HG02973 (cell line): Measurements from ENCODE around the gene TRAK2.
A peak's percentile ranks its signal among the peaks of the same experiment; 100 is the strongest.
"Not testable (repeated sequence)": the region's sequence is repeated elsewhere in the genome, so short reads cannot be mapped to it uniquely, and the experiment has no call there.

Experiments
- ATAC-seq: cut with Tn5 transposase; IDR thresholded peaks from one replicate; pipeline ENCODE4 v1.9.1; 2021; ENCODE audit warnings: moderate library complexity; ENCODE audit not compliant: unreplicated experiment

The TRAK2 gene

GRCh38 chr2:201415149-201415548, 36.1 kb downstream of the TRAK2 start:
- no peak for ATAC-seq

GRCh38 chr2:201414099-201415023, 36.9 kb downstream of the TRAK2 start:
- peak; percentile 71 for ATAC-seq

DNA sequence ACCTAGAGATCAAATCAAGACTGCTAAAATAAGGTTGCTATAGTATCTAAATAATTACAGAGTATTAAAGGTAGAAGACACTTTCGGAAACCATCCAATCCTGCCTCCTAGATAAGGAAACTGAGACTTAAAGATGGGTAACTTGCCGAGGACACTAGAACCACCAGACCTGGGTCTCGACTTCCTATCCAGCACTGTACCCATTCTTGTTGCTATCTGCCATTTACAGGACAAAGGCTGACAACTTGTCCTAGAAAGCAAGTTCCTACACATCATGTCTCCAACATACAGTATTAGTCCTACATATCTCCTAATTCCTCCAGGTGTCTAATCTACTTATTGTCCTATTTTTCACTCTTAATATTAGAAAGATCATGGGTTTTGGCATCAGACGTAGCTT, 37.7 kb downstream of the TRAK2 start:
- ATAC-seq: no peak

- ATAC-seq: no peak
Observed at GRCh38 chr2:201413143-201413542, 38.1 kb downstream of the TRAK2 start.

DNA sequence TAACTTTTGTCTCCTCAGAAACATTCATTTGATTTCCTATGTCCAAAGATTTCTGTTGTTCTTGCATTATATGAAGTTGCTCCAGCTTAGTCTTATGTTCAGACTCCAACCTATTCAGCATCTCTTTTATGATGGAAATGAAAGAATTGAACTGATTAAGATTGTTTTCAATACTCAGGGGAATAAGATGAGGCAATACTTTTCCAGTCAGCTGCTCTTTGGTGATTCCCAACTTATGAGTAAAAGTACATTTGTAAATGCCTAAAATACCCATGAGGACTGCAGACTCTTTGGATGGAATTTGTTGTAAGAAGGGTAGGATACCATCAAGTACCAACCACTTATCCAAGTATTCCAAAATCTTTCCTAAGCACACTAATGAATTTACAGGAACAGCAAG, 39.8 kb downstream of the TRAK2 start:
- no peak for ATAC-seq

DNA sequence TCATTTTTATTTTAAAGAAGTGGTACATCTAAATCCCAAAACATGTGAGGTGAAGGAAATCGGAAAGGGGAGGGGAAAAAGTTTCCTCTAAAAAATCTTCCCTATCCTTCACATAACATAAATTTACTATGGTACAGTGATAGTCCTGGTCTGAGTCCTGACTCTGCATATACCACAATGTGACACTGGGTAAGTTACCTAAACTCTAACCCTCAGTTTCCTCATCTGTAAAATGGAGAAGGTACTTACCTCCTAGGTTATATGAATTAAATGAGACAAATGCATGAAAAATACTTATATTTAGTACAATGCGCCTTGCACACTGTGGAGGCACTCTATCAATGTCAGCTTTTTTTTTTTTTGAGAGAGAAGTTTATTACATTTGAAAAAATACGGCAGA, 42.3 kb downstream of the TRAK2 start:
- no peak for ATAC-seq

DNA sequence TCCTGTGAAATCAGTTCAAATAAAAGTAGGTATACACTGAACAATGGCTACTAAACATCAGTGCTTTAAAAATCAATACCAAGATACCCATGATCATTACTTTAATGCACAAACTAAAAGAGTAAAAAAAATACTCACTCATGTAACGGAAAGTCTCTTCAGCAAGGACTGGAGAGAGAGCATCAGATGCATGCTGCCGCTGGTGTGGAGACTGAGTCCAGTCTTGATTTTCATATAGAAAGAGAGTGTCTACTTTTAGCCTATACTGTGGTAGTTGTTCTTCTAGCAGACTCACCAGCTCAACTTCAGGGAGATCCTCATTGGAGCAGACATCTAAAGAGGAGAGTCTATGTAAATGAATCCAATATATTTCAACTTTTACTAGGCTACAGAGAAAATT, 44.0 kb downstream of the TRAK2 start:
- ATAC-seq: no peak

DNA sequence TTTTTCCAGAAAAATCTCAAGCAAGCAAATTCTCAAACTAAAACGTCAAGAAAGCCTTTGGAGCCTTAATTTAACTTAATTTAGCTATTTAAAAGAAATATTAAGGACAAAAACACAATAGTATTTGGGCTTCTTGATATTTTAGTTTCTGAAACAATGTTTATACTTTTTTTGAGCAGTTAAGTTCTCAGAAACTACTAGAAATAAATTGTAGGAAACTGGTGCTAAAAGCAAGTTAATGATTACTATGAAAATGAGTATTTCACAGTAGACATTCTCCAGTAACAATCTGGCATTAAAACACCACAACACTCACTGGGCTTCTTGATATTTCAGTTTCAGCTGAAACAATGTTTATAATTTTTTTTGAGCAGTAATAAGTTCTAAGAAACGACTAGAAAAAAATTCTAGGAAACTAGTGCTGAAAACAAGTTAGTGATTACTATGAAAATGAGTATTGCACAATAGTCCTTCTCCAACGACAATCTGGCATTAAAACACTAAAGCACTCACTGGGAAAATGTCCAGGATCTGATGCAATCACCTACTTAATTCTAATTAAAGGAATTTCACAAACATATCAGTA, 45.1 kb downstream of the TRAK2 start:
- no peak for ATAC-seq

GRCh38 chr2:201404699-201405280, 46.5 kb downstream of the TRAK2 start:
- no peak for ATAC-seq

GRCh38 chr2:201403880-201404279, 47.4 kb downstream of the TRAK2 start:
- ATAC-seq: no peak

- ATAC-seq: no peak
Observed at GRCh38 chr2:201402651-201403562, 48.4 kb downstream of the TRAK2 start.

GRCh38 chr2:201401815-201402214, 49.4 kb downstream of the TRAK2 start:
- ATAC-seq: no peak

- no peak for ATAC-seq
Observed at GRCh38 chr2:201396595-201396994, 54.7 kb downstream of the TRAK2 start.

- ATAC-seq: no peak
Observed at GRCh38 chr2:201383136-201383535, 68.1 kb downstream of the TRAK2 start.

GRCh38 chr2:201378496-201379397, 72.5 kb downstream of the TRAK2 start:
- ATAC-seq: no peak

- no peak for ATAC-seq
Observed at GRCh38 chr2:201377218-201377617, 74.0 kb downstream of the TRAK2 start.

- no peak for ATAC-seq
Observed at GRCh38 chr2:201369775-201370174, 81.5 kb downstream of the TRAK2 start.

GRCh38 chr2:201369318-201369717, 81.9 kb downstream of the TRAK2 start:
- ATAC-seq: not testable (repeated sequence)

GRCh38 chr2:201366146-201366545, 85.1 kb downstream of the TRAK2 start:
- no peak for ATAC-seq
